Neural progenitor cell (in vitro differentiated cells): ENCODE measurements around the gene ZNF267.

Source experiments
- EZH2phosphoT487 ChIP-seq: fragments of 200-600 bp; sonication (generic); IDR thresholded peaks from 2 replicates; pipeline ENCODE4 v1.6.1; 2017; ENCODE audit warnings: antibody characterized with exemption
- TF ChIP-seq, protein P1 (sequence below): fragments of 200-600 bp; sonication (generic); IDR thresholded peaks from 2 replicates; pipeline ENCODE4 v1.5.1; 2017; ENCODE audit warnings: antibody characterized with exemption, mild to moderate bottlenecking

DNA sequence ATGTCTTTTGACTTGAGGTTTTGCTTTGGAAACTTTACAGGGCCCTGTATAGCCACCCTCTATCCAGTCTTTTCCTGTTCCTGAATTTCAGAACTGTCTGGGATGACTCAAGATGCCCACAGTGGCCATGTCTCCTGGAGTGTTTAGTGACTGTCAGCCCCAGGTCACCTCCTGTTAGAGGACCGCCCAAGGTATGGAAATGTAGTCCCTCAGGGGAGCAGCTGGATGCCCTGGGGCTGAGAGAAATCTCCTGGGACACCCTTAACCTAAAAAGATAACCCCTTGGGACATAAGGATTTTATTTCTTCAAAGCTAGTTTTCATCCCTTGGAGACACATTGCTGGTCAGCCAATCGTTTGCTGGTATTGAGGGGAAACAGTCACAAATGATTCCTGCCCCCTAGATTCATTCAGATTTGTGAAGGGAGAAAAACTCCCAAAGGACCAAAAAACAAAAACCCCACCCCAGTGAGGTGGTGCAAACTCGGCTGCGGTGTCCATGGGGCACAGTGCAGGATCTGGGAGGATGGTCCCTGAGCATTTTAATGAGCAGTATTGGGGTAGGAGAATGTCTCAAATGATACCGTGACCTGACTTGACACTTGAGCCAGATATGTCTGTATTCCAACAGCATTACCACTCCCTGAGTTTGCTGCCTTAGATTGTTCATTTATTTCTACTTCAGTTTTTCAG lies 1.7 kb downstream of the ZNF267 start:
- TF ChIP-seq, protein P1, sequence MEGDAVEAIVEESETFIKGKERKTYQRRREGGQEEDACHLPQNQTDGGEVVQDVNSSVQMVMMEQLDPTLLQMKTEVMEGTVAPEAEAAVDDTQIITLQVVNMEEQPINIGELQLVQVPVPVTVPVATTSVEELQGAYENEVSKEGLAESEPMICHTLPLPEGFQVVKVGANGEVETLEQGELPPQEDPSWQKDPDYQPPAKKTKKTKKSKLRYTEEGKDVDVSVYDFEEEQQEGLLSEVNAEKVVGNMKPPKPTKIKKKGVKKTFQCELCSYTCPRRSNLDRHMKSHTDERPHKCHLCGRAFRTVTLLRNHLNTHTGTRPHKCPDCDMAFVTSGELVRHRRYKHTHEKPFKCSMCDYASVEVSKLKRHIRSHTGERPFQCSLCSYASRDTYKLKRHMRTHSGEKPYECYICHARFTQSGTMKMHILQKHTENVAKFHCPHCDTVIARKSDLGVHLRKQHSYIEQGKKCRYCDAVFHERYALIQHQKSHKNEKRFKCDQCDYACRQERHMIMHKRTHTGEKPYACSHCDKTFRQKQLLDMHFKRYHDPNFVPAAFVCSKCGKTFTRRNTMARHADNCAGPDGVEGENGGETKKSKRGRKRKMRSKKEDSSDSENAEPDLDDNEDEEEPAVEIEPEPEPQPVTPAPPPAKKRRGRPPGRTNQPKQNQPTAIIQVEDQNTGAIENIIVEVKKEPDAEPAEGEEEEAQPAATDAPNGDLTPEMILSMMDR = no peak
- no peak for TF ChIP-seq EZH2phosphoT487
